ENCODE results near the gene SEC23B. TPM values are rescaled to one million over a fixed set of nuclear protein-coding genes. Genes with fewer than 3 reads are reported as not detected.

The SEC23B gene
- polyA plus RNA-seq, 1 donor (not counting 4 experiments of a cell fraction or from before 2014, with no cell fraction given): 102 TPM

- no peaks in the 10 kb centered on the region for H3K9me1 ChIP-seq (ENCODE audit: control insufficient read depth, extremely low read depth, insufficient read depth, low read length)
- H3K4me2 ChIP-seq (ENCODE audit: control insufficient read depth, extremely low read depth, insufficient read depth, low read depth, low read length): peak within 1 kb of the TSS; percentile 82
- peaks cover 3% of the 10 kb centered on the region for H3K4me1 ChIP-seq (ENCODE audit: control insufficient read depth, extremely low read depth, insufficient read depth, low read length)
- peak within 1 kb of the TSS; percentile 61 to 79 (median 76) for H3K4me3 ChIP-seq (ENCODE audit: control insufficient read depth in 2 of 3, extremely low read depth in 1 of 3, insufficient read depth in 2 of 3, low read depth in 1 of 3, low read length in 3 of 3)
- H3K27ac ChIP-seq (ENCODE audit: control insufficient read depth, insufficient read depth, low read length): peak within 1 kb of the TSS; percentile 94
- H3K9ac ChIP-seq (ENCODE audit: control insufficient read depth, extremely low read depth, insufficient read depth, low read length): peak within 1 kb of the TSS; percentile 96
- no peaks in the 10 kb centered on the region for H3K27me3 ChIP-seq (ENCODE audit: control insufficient read depth, extremely low read depth, insufficient read depth, low read length)
- peak; percentile 52 for DNase-seq (ENCODE audit: low read depth, low spot score)
- peaks cover 3 to 4% of the 10 kb centered on the region in 2 experiments for H3K36me3 ChIP-seq (ENCODE audit: control insufficient read depth in 2 of 2, extremely low read depth in 1 of 2, insufficient read depth in 2 of 2, low read length in 2 of 2)
- H3K9me3 ChIP-seq (ENCODE audit: control insufficient read depth, low read depth, low read length): no peaks in the 10 kb centered on the region
- TF ChIP-seq CTCF (optimal IDR thresholded peaks at IDR 0.05 in 1 of 3, IDR thresholded peaks at IDR 0.05 in 1 of 3, conservative IDR thresholded peaks at IDR 0.05 in 1 of 3; ENCODE audit: extremely low read depth in 1 of 3, insufficient read depth in 2 of 3, low read length in 3 of 3): no peak
- TF ChIP-seq EZH2 (IDR thresholded peaks at IDR 0.05; ENCODE audit: low read length): no peak
- dilution Hi-C loops (cut with MboI; ENCODE audit: extremely low pct_ligation_motif_present, low sequenced_read_pairs): no loop called here
- H3K79me2 ChIP-seq (ENCODE audit: control insufficient read depth, insufficient read depth, low read length): peaks cover 16% of the 10 kb centered on the region
- no peaks in the 10 kb centered on the region for H4K20me1 ChIP-seq (ENCODE audit: control insufficient read depth, extremely low read depth, insufficient read depth, low read length)
- FAIRE-seq: peak; percentile 78
- peak within 1 kb of the TSS; percentile 99 for H2AFZ ChIP-seq (ENCODE audit: control insufficient read depth, low read length)
These were observed 59.4 kb downstream of the SEC23B start, which contains the start of gene SMIM26 for GRCh38 chr20:18566892-18567738. Gene SMIM26, plus strand, starts transcription at chr20:18567432. Its CDS starts 47 bp downstream, at chr20:18567479.

DNA sequence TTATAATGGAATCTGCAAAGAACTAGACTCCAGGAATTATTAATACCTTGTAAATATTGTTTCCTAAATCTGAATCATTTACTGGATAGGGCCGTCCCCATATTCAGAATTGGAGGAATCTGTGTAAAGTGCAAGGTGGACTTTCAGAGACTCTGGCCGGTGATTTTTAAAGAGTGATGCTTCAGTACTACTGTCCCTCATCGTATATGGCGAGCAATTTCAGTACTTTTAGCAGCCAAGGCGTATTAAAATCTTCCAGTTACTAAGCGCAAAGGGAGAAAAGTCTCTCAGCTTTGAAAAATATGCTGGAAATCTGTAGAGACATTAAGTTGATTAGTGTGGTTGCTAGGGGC, 60.0 kb downstream of the SEC23B start:
- H3K79me2 ChIP-seq (ENCODE audit: control insufficient read depth, insufficient read depth, low read length): peaks cover 16% of the 10 kb centered on the region
- peaks cover 3% of the 10 kb centered on the region for H3K4me1 ChIP-seq (ENCODE audit: control insufficient read depth, extremely low read depth, insufficient read depth, low read length)
- H3K4me2 ChIP-seq (ENCODE audit: control insufficient read depth, extremely low read depth, insufficient read depth, low read depth, low read length): peak overlapping the region; percentile 82
- dilution Hi-C loops (cut with MboI; ENCODE audit: extremely low pct_ligation_motif_present, low sequenced_read_pairs): no loop called here
- DNase-seq (ENCODE audit: low read depth, low spot score) (no peak), FAIRE-seq (no peak)
- peaks cover 3 to 4% of the 10 kb centered on the region in 2 experiments for H3K36me3 ChIP-seq (ENCODE audit: control insufficient read depth in 2 of 2, extremely low read depth in 1 of 2, insufficient read depth in 2 of 2, low read length in 2 of 2)
- H3K4me3 ChIP-seq (ENCODE audit: control insufficient read depth in 2 of 3, extremely low read depth in 1 of 3, insufficient read depth in 2 of 3, low read depth in 1 of 3, low read length in 3 of 3): peak overlapping the region; percentile 61 to 79 (median 76)
- H3K9me3 ChIP-seq (ENCODE audit: control insufficient read depth, low read depth, low read length): no peaks in the 10 kb centered on the region
- H3K9ac ChIP-seq (ENCODE audit: control insufficient read depth, extremely low read depth, insufficient read depth, low read length): peak overlapping the region; percentile 96
- TF ChIP-seq CTCF (optimal IDR thresholded peaks at IDR 0.05 in 1 of 3, IDR thresholded peaks at IDR 0.05 in 1 of 3, conservative IDR thresholded peaks at IDR 0.05 in 1 of 3; ENCODE audit: extremely low read depth in 1 of 3, insufficient read depth in 2 of 3, low read length in 3 of 3): no peak
- TF ChIP-seq EZH2 (IDR thresholded peaks at IDR 0.05; ENCODE audit: low read length): no peak
- H4K20me1 ChIP-seq (ENCODE audit: control insufficient read depth, extremely low read depth, insufficient read depth, low read length): no peaks in the 10 kb centered on the region
- H3K27me3 ChIP-seq (ENCODE audit: control insufficient read depth, extremely low read depth, insufficient read depth, low read length): no peaks in the 10 kb centered on the region
- H3K27ac ChIP-seq (ENCODE audit: control insufficient read depth, insufficient read depth, low read length): peak overlapping the region; percentile 94
- peak overlapping the region; percentile 99 for H2AFZ ChIP-seq (ENCODE audit: control insufficient read depth, low read length)
- H3K9me1 ChIP-seq (ENCODE audit: control insufficient read depth, extremely low read depth, insufficient read depth, low read length): no peaks in the 10 kb centered on the region

All from keratinocyte (primary cell).